GM12878 (cell line): ENCODE results near the gene PRRT4.

ENCODE experiments used
- CHD4 ChIP-seq: fragments of 200-600 bp; sonication (generic); IDR thresholded peaks from 2 replicates; pipeline ENCODE4 v1.6.1; 2016; ENCODE audit warnings: mild to moderate bottlenecking
- CTCF ChIP-seq, 3 experiments: IDR thresholded peaks in 2 of 3; conservative IDR thresholded peaks in 1 of 3; 2 replicates each; pipeline ENCODE4 v1.5.1; 2011; ENCODE audit warnings: low read depth in 3 of 3, low read length in 3 of 3, mild to moderate bottlenecking in 3 of 3, control low read depth in 2 of 3, moderate library complexity in 2 of 3, inconsistent platforms in 1 of 3, mixed read lengths in 1 of 3; ENCODE audit not compliant: control insufficient read depth in 2 of 3, insufficient read depth in 1 of 3; ENCODE audit errors: extremely low read depth in 1 of 3
- JUNB ChIP-seq: IDR thresholded peaks from 2 replicates; pipeline ENCODE4 v1.6.1; 2016; ENCODE audit warnings: antibody characterized with exemption, mild to moderate bottlenecking
- LARP7 ChIP-seq: fragments of 450-650 bp; IDR thresholded peaks from 2 replicates; pipeline ENCODE4 v1.6.1; 2017; ENCODE audit warnings: mild to moderate bottlenecking
- MAX ChIP-seq: IDR thresholded peaks from 2 replicates; pipeline ENCODE4 v1.6.1; 2012; ENCODE audit warnings: low read depth, low read length, improper control_type of control experiment
- MYC ChIP-seq: IDR thresholded peaks from 2 replicates; pipeline ENCODE4 v1.6.1; 2011; ENCODE audit warnings: mild to moderate bottlenecking, low read length, moderate library complexity, inconsistent platforms; ENCODE audit not compliant: insufficient read depth, insufficient replicate concordance, insufficient read length, severe bottlenecking
- POLR2A ChIP-seq: IDR thresholded peaks from 2 replicates; pipeline ENCODE4 v1.6.1; 2011; ENCODE audit warnings: low read depth, mild to moderate bottlenecking, low read length
- ZNF274 ChIP-seq: IDR thresholded peaks from one replicate; pipeline ENCODE4 v1.8.0; 2011; ENCODE audit not compliant: insufficient read length, insufficient read depth
- ZSCAN29 ChIP-seq: fragments of 450-650 bp; IDR thresholded peaks from 2 replicates; pipeline ENCODE4 v1.6.1; 2017; ENCODE audit warnings: mild to moderate bottlenecking, moderate library complexity

- TF ChIP-seq POLR2A (no peak), LARP7 (no peak), ZNF274 (no peak), CHD4 (no peak), MAX (no peak), ZSCAN29 (no peak), MYC (no peak), CTCF (IDR thresholded peaks at IDR 0.05 in 2 of 3, conservative IDR thresholded peaks at IDR 0.05 in 1 of 3; ENCODE audit: control insufficient read depth in 2 of 3, extremely low read depth in 1 of 3, insufficient read depth in 1 of 3, low read depth in 3 of 3, low read length in 3 of 3) (no peak), JUNB (no peak)
These were observed 1.6 kb downstream of the PRRT4 start for GRCh38 chr7:128359939-128360338.
